KBM-7 (cell line): ENCODE data around the gene IHH.
A peak's percentile ranks its signal among the peaks of the same experiment; 100 is the strongest.

Source experiments
- DNase-seq: peaks from one replicate; pipeline ENCODE4 v3.0.0-alpha.2; 2015
- in situ Hi-C: fragments of 300-500 bp; cut with MboI; formaldehyde crosslinking; loops from 2 replicates; pipeline ENCODE4 v1.14.3; 2020; ENCODE audit warnings: low sequenced_read_pairs, low pct_unique_long_range_greater_than_20kb, mixed read lengths

The IHH gene

DNA sequence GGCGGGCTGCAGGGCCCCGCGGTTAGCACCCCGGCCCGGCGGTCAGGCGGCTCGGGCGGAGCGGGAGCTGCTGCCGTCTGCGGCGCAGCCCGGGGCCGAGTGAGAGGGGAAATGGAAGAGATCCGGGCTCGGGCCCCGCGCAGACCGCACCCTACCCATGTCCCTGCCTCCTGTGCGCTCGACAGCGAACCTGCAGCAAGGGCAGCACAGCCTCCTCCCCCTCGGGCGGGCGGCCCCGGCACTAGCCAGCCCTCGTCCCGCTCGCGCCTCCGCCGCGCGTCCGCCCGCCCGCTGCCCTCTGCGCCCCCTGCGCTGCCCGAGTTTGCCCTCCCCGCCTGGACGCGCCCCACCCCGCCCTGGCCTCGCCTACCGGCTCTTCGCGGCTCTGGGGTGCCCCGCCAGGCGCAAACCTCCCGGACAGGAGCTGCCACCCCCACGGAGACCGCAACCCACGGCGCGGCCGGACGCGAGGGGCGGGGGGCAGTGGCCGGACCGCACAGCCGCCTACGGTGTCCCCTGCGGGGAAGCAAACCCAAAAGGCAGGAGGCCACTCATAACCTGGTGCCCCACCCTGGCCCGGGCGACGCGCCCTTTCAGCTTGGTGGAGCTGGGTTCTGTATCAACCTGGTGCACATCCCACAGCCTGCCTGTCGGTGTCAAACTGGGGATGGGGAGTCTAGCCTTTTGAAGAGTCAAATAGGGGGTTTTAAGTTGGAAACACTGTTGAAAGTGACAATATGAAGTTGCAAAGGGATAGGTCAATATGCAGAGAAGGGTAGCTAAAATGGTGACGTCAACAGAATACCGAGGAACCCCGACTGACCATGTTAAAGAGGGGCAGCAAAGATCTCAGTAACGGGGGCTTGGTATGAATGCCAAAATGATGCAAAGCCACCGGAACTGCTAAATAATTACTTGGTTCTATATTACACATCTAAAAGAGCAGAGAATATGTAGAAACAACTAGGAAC is at the start of gene IHH:
TSS of gene IHH (minus strand) at position 101 of the 971 bp plus-strand sequence. CDS start 454 bp downstream, outside the sequence.
- in situ Hi-C loops, result no loop called here
- DNase-seq, result no peak

DNA sequence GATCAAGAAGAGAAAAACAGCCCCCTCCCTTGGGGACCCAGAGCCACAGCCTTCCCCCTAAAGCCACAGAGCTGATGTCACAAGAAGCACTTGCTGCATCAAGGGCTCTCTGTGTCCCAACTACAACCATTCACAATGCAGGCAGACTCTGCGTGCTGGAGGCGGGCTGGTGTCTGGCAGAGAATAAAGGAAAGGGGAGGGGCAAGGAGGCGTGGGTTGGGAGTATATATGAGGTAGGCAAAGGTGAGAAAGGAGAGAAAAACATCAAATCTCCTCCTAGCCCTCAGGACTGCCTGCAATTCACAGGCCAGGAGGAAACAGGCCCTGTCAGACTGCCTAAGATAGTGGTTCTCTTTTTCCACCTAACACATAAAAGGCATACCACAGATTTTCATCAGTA is 48.8 kb upstream of the IHH start:
- DNase-seq, result peak; percentile 3
- in situ Hi-C loops, result no loop called here

DNA sequence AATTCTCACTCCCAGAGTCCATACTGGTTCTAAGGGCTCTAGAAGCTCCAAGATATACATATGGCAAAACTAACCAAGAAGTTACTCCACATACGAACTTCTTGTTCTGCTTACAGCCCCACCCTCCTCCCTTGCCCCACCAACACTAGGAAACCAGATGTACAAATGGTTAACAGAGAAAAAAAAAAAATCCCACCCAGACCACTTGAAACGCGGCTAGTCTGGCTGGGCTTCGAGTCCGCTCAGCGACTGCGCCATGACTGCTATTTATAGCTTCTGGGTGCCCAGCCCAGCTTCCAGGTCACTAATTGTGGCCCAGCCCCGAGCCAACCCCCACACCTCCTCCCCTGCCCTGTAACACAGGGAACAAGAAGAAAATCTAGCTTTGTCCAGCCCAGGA is 47.0 kb upstream of the IHH start:
- in situ Hi-C loops, result no loop called here
- DNase-seq, result no peak

DNA sequence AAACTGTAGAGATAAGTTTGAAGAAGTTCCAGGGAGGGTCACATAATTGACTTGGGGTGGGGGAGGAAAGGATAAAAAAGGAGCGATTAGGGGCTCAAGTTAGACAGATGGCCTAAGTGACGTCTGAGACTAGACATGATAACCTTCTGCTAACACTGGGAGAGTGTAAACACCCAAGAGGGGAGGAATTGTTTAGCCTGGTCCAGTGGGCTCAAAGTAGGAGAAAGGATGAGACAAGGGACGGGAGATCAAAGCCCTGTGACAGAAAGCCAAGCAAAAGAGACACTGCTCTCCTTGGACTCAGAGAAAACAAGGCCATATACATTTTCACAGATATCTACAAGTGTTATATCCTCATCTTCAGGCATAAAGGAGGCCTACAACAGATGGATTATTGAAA is 45.5 kb upstream of the IHH start:
- DNase-seq, result no peak
- in situ Hi-C loops, result no loop called here

DNA sequence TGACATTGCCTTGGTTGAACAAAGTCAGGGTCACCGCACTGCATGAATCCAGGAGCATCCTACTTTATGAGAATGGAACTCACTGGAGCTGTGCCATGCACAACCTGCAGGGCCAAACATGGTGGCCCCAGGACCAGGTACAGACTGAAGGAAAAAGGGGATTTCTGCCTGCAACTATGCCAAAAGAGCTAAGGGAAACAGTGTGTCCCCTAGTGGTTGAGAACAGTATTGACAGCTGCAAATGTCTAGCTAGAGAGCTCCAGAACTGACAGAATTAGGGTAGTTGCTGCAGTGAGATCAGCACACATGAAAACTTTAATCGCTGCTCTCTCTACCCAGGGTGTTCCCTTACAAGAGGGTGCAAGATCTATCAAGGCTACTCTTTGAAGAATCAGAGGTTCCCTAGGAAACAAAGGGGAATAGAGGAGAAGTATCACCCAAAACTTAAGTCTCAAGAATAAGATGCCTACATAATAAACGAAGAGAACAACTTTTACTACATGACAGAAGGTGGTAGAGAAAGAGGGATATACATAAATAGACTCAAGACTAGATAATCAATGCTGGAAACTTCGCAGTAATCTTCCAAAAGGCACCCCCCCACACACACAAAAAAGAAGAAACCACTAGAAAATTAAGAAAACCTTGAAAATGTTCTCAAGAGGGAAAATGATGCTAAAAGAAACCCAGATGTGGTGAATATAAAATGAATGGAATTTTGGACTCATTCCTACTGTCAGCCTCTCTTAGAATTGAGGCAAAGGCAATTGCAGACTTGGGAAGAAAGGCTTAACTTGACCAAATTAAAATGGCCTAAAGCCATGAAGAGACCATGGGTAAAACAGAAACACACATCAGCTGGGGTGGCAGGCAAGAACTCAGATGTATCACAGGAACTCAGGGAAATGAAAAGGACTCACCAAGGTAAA is 43.6 kb upstream of the IHH start:
- in situ Hi-C loops, result no loop called here
- peak; percentile 51 for DNase-seq

DNA sequence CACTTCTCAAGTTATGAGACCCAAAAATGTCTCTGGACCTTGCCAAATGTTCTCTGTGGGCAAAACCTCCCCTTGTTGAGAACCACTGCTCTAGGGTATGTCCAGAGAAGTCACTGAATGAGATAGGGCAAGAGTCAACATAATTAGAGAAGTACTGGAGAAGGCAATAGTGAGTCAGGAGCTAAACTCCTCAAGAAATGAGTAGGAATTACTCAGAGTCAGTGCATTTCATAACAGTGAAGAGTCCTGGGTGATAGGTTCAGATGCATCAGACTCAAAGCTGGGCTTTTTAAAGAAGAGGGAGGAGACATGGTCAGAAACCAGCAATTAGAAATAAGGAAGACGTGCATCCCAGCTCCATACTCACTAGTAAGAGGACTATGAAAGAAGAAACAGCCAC is 38.6 kb upstream of the IHH start:
- no peak for DNase-seq
- in situ Hi-C loops, result no loop called here

DNA sequence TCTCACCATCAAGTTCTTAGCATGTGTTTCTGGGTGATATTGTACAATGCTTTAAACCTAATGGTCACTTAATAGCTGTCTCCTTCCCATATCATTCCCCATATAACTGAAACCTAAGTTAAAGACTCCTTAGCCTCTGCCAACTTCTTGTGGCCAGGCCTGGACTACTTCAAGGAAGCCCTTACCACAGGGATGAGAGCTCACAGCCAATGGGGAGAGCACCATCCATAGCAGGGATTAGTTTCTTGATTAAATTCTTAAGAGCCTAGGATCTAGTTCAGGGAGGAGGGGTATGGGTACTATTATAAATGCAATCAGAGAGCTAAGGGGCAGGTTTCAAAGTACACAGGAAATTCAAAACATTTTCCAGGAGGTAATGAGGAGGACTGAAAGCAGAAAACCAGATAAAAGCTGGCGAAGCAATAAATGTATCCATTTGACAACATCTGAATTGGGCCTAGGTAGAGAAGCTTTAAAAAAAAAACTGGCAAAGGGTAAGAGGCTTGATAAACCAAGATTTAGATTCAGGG is 34.8 kb upstream of the IHH start:
- no peak for DNase-seq
- in situ Hi-C loops, result no loop called here

DNA sequence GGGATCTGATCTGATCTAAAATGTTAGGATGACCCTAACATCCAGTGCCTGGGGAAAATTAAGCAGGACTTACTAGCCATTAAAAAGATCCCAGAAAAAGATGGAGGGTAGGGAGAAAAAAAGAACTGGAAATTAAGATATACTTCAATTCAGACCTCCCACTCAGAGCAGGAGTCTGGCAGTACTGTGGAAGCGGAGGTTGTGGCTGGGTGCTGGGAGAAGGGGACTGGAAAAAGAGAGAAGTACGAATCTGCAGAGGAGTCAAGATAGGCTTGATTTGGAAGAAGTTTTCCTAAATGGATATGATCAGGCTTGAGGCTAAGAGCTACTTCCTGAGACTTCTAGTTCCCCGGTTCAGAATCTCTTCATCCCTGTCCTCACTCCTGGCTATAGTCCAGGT is 33.5 kb upstream of the IHH start:
- DNase-seq, result no peak
- in situ Hi-C loops, result no loop called here

DNA sequence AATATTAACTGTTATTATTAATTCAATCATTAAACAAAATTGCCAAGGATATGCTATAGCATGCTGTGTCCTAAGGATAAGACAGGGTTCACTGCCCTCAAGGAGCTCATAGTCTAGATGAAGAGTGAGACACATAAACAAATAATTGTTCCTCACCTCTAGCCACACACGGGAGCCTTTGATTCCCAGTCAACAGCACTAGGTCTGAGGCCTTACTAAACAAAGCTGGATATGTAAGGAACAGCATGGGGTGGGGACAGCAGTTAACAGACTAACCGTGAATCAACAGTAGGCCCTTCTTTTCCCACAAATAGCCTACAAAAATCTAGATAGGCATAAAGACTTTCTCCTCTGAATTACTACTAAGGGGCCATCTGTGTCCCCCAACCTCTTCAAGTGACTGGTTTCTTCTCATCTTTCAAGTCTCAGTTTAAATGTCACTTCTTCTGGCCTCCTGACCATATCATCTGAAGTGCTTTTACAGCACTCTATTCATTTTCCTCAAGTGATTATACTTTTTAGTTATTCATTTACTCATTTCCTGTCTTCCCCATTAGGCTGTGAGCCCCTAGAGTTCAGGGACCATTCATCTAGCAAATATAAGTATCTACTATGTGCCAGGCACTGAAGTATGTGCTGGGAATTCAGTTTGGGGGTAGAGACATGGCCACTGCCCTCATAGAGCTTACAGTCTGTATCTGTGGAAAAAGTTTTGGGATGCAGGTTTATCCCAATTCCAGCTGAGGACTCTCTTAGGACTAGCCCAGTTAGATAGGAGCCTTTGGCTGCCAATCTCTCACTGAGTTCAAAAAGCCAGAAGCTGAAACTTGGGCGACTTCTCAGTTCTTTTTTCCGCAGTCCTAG is 29.9 kb upstream of the IHH start:
- no peak for DNase-seq
- in situ Hi-C loops, result no loop called here

DNA sequence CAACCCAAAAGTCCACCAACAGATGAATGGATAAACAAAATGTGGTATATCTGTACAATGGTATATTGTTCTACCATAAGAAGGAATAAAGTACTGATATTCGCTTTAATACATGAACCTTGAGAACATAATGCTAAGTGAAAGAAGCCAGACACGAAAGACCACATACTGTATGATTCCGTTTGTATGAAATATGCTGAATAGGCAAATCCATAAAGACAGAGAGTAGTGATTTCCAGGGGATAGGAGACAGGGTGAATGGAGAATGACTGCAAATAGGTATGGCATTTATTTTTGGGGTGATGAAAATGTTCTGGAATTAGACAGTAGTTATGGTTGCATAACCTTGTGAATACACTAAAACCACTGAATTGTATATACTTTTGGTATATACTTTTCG is 28.6 kb upstream of the IHH start:
- DNase-seq, result no peak
- in situ Hi-C loops, result no loop called here

DNA sequence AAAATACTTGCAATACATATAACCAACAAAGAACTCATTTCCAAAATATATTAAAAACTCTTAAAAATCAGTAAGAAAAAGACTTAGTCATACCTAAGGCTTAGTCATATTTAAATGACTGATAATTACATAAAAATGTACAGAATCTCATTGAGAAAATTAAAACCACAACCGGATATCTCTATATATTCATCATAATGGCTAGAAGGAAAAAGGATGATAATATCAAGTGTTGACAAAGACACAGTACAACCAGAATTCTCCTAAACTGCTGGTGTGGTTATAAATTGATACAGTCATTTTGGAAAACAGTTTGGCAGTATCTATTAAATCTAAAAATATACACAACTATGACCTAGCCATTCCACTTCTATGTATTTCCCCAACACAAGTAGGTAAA is 27.1 kb upstream of the IHH start:
- no peak for DNase-seq
- in situ Hi-C loops, result no loop called here

DNA sequence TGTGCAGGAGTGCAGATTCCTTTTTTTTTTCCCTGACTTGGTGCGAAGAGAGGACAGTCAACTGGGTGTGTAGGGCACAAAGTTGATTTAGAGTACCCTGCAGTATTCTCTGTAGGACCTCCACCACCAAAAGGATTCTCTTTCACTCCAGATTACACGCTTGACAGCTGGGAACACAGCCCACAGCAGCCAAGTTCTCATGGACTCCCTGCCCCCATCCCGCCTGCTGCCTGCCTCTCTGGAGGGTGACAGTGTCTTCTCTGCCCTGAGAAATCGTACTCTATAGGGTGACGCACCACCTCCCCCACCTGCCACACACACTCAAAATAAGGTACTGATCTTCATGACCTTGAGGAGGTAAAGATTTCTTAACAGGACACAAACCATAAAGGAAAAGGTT is 26.6 kb upstream of the IHH start:
- in situ Hi-C loops, result no loop called here
- DNase-seq, result no peak

DNA sequence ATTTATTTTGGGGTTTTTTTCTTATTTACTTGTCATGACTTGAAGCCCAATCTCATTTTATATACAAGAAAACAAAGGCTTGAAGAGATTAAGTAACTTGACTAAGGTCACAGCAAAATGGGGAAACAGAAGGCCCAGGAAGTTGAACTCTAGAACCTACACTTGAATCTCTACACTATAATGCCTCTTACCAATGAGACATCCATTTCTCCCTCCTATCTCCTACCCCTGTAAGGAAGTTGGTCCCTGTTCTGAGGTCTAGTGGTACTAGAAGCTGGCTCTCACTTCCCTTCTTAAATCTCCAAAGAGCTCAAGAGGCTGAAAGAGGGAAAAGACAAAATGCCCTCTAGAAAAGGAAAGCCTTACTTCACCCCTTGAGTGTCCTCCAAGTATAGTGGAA is 25.5 kb upstream of the IHH start:
- no peak for DNase-seq
- in situ Hi-C loops, result no loop called here

DNA sequence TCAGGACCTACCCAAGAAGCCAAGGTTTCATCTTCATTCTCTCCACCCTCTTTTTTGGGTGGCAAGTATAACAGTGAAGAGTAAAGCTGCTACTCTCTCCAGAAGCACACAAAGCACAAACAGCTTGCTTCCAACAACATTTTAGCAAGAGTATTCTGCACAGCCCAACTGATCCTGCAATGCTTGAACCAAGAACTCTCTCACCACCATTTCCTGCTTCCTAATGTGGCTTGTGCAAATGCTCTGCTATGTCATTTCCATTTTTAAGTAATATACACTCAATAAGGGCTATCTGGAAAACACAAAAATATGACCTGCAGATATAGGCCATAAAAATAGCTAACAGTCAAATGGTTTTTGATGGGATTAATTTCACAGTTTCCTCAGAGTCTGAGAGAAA is 24.1 kb upstream of the IHH start:
- in situ Hi-C loops, result no loop called here
- no peak for DNase-seq

DNA sequence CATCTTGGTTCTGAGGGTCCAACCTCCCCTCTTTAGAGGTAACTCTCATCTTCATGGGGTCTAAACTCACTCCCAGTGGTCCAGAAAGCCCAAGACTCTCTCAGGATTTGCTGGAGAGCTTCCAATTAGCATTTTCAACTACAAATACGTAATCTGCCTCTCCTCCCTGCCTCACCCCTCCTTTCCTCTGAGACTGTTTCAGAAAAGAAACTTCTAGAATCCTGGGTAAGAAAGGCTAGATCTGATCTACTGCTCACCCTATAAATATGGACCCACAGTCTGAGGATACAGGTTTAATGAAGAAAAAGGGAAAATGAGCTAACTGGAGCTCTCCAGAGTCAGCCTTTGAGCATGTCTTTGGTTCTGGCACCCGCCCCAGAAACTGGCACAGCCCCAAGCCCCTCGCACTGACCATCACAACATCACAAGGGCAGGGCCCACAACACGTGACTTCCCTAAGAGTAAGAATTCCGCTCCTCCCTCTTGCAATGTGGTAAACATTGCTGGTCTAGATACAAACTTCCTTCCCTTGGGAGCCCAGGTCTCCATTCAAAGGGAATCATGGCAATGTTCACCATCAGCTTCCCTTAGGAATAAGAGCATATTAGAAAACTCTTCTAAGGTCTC is 21.7 kb upstream of the IHH start:
- no peak for DNase-seq
- in situ Hi-C loops, result no loop called here

DNA sequence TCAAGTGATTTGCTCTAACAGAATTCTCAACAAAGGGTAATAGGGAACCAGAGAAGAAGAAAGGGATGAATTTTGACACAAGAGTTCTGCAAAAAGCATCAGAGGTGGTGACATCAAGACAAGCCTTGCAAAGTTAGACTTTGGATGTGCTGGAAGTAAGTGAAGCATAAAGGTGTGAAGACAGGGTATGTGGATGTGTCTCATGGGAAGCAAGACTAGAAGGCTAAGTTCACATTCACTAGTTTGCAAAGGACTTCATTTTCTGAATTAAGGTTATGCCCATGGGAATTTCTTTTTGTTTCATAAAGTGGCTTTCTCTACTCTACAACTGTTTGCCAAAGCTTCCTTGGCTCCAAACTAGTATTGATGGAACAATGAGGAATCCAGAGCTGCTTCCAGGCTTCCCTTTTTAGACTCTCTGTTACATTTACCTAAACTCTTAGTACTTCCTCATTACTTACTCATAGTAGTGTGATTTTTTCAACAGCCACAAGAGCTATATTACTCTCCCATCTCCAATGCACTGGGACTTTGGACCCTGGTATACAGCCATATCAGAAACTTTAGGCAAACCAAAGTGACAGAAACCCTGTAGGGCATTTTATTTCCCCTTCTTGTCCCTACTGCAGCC is 21.1 kb upstream of the IHH start:
- DNase-seq, result no peak
- in situ Hi-C loops, result no loop called here

DNA sequence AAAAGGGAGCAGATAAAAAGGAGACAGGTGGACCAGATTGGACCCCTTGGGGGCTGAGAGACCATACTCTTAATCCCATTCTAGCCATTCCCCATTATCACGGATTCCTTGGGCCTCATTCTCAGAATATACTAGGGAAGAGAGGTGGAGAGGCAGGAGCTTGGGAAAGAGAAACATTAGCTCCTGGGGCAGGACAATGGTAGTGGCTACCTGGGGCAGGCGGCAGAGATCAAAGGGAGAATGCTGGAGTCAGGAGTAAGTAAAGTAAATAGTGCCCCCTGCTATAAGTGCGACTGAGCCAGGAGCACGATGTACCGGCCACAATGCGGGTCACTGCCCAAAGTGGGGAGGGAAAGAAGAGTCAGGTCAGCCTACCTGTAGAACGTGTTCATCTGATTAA is 20.4 kb upstream of the IHH start:
- in situ Hi-C loops, result no loop called here
- DNase-seq, result no peak

DNA sequence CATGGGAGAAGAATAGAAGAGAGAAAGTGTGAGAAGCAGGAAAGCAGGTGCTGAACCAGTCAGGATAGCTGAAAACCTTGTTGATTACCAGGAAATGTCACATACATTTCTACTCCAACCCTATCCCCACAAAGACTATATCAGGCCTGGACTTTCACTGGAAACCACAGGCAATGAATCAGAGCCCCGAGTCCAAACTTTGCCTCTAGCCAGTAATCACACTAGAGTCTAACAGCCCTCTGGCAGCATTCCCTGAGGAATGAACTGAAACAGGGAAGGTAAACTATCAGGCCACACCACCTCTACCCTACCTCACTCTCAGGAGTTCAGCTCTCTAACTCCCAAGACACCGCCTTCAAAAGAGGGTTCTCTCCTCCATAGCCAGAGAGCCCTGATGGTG is 18.7 kb upstream of the IHH start:
- in situ Hi-C loops, result no loop called here
- no peak for DNase-seq
